Subcutaneous abdominal adipose tissue (tissue), 5 donors: ENCODE measurements around the gene DNAJB8.

ENCODE experiments used
- H3K27ac ChIP-seq: one replicate; pipeline ENCODE4 v1.7.0; 2013; ENCODE audit warnings: low read depth, mild to moderate bottlenecking, inconsistent platforms, low read length, moderate library complexity
- H3K27me3 ChIP-seq, 5 donors: one replicate each; pipeline ENCODE4 v1.7.0; 2013; ENCODE audit warnings: low read length in 5 of 5, inconsistent platforms in 1 of 5; ENCODE audit not compliant: control insufficient read depth in 5 of 5, insufficient read depth in 4 of 5
- H3K36me3 ChIP-seq, 5 donors: one replicate each; pipeline ENCODE4 v1.7.0; 2013; ENCODE audit warnings: low read length in 5 of 5; ENCODE audit not compliant: control insufficient read depth in 5 of 5, insufficient read depth in 5 of 5
- H3K4me1 ChIP-seq, 5 donors: one replicate each; pipeline ENCODE4 v1.7.0; 2013; ENCODE audit warnings: low read length in 5 of 5, mild to moderate bottlenecking in 3 of 5, moderate library complexity in 1 of 5; ENCODE audit not compliant: control insufficient read depth in 5 of 5, insufficient read depth in 5 of 5
- H3K4me3 ChIP-seq, 5 donors: one replicate each; pipeline ENCODE4 v1.7.0; 2013; ENCODE audit warnings: low read length in 5 of 5, low read depth in 1 of 5
- H3K9ac ChIP-seq, 5 donors: one replicate each; pipeline ENCODE4 v1.7.0; 2013; ENCODE audit warnings: low read length in 5 of 5, mild to moderate bottlenecking in 4 of 5, moderate library complexity in 3 of 5
- H3K9me3 ChIP-seq, 5 donors: one replicate each; pipeline ENCODE4 v1.7.0; 2013; ENCODE audit warnings: low read length in 5 of 5; ENCODE audit not compliant: control insufficient read depth in 5 of 5
- donor health status: healthy.
- donor health status: healthy.
- donor health status: healthy.
- donor health status: healthy.
- donor health status: healthy.

The DNAJB8 gene

GRCh38 chr3:128459461-128459820 is 7.2 kb downstream of the DNAJB8 start:
- no peak overlapping the region for H3K4me3 ChIP-seq
- H3K27ac ChIP-seq: no peak overlapping the region
- H3K9me3 ChIP-seq: no peaks in the 10 kb centered on the region
- H3K9ac ChIP-seq: no peak overlapping the region
- peaks cover 5 to 36% (median 25%) of the 10 kb centered on the region in 5 donors for H3K27me3 ChIP-seq
- no peaks in the 10 kb centered on the region for H3K36me3 ChIP-seq
- H3K4me1 ChIP-seq: no peaks in the 10 kb centered on the region

- Histone ChIP-seq H3K9me3 (no peaks in the 10 kb centered on the region), H3K9ac (no peak overlapping the region), H3K4me3 (no peak overlapping the region), H3K4me1 (no peaks in the 10 kb centered on the region), H3K27me3 (peaks cover 5 to 39% (median 27%) of the 10 kb centered on the region in 5 donors), H3K27ac (no peak overlapping the region), H3K36me3 (no peaks in the 10 kb centered on the region)
Observed at GRCh38 chr3:128458746-128459460, 7.8 kb downstream of the DNAJB8 start.

DNA sequence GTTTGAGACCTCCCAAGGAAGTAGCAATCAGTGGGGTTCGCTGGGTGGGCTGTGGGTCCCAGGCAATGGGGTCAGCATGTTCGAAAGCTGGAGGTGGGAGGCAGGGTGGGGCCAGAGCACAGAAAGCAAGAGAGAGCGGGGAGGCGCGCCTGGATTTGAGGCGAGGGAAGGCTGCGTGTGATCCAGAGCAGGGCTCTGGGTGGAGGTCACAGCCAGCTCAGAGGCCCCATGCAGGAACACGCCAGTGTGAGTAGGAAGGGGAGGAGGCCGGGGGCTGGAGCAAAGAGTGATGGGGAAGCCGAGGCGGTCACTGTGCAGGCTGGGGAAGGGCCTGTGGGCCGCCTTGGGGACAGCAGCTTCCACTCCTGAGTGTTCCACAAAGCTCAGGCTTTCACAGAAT is 8.8 kb downstream of the DNAJB8 start:
- H3K9ac ChIP-seq: no peak overlapping the region
- no peak overlapping the region for H3K4me3 ChIP-seq
- peaks cover 5 to 42% (median 27%) of the 10 kb centered on the region in 5 donors for H3K27me3 ChIP-seq
- H3K36me3 ChIP-seq: no peaks in the 10 kb centered on the region
- no peaks in the 10 kb centered on the region for H3K4me1 ChIP-seq
- H3K9me3 ChIP-seq: no peaks in the 10 kb centered on the region
- H3K27ac ChIP-seq: no peak overlapping the region

GRCh38 chr3:128456776-128457715 is 9.6 kb downstream of the DNAJB8 start:
- Histone ChIP-seq H3K27me3 (peaks cover 5 to 42% (median 30%) of the 10 kb centered on the region in 5 donors), H3K4me1 (no peaks in the 10 kb centered on the region), H3K4me3 (no peak overlapping the region), H3K27ac (no peak overlapping the region), H3K9me3 (no peaks in the 10 kb centered on the region), H3K9ac (no peak overlapping the region), H3K36me3 (no peaks in the 10 kb centered on the region)

DNA sequence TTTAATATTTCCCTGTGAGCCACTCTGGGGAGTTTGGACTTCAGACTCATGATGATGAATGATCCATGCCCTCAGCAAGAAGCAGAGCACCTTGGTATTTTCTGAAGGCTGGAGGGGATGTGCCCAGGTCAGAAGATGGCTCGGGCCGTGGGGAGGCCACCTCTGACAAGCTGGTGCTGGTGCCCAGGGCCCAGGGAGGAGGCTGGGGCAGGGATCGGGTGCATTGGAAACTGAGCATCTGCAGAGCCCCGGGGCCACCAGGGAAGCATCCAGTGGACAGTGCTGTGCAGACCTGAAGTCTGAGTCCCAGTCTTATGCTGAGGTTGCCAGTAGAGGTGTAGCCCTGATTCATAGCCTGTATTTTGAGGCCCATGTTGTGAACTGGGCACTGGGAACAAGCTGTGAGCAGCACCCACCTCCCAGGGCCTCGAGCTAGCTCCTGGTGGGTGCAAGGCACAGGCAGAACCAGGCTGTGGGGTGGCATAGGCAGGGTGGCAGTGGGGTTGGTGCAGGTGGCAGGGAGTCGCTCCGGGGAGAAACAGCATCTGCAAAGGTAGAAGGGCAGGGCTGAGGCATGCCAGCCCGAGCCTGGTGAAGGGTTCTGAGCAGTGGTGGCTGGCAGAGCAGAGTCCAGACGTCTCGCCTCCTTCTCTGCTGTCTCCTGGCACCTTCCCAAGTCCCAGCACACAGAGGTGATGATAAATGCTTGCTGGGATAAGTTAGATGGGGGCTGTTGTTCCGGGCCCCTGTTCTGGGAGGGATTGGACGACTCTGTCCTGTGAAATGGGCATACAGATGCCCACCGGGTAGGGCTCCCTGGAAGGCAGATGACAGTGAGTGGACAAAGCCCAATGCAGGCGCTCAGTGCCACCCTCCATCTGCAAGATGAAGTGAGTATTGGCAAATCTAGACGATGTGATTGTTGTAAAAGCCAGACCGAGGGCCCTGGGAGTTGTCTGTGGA is 10.6 kb downstream of the DNAJB8 start:
- no peak overlapping the region for H3K4me3 ChIP-seq
- no peak overlapping the region for H3K9ac ChIP-seq
- peaks cover 5 to 42% (median 30%) of the 10 kb centered on the region in 5 donors for H3K27me3 ChIP-seq
- no peaks in the 10 kb centered on the region for H3K4me1 ChIP-seq
- no peaks in the 10 kb centered on the region for H3K36me3 ChIP-seq
- H3K9me3 ChIP-seq: no peaks in the 10 kb centered on the region
- no peak overlapping the region for H3K27ac ChIP-seq

- Histone ChIP-seq H3K4me3 (no peak overlapping the region), H3K9me3 (no peaks in the 10 kb centered on the region), H3K9ac (no peak overlapping the region), H3K27me3 (peaks cover 5 to 42% (median 30%) of the 10 kb centered on the region in 5 donors), H3K36me3 (no peaks in the 10 kb centered on the region), H3K4me1 (no peaks in the 10 kb centered on the region), H3K27ac (no peak overlapping the region)
Observed at GRCh38 chr3:128455116-128455515, 11.6 kb downstream of the DNAJB8 start.

GRCh38 chr3:128454310-128454618 is 12.4 kb downstream of the DNAJB8 start:
- Histone ChIP-seq H3K27ac (no peak overlapping the region), H3K27me3 (peaks cover 5 to 39% (median 27%) of the 10 kb centered on the region in 5 donors)

DNA sequence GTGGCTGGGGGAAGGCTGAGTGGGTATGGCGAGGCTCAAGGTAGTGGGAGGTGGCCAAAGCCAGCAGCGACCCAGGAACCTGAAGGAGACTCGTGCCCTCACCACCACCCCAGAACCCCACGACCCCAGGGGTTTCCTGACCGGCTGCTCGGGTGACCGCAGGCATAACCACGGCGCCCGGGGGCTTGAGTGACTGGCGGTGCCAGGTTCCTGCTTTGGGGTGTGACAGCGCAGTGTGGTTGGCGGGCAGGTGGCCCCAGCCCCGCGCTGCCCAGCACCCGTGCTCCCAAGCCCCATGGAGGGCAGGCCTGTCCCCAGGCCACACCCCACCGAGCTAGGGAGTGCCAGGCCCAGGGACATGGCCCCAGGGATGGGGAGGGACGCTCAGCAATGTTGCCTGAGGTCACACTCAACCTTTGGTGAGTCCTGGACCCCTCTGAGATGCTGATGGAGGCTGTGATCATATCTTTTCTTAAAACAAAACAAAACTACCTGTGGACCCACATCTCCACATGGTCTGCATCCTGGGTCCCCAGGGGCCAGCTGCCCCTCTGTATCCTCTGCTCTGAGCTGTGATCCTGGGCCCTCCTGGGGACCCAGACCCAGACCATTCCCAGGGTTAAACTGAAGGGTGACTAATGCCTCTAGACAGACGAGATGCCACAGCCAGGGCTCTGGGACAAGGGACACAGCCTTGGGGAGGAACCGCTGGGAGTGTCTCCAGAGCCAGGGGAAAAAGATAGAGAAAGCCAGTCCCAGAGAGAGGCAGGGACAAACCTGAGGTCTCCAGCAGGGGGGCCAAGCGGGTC is 13.0 kb downstream of the DNAJB8 start:
- Histone ChIP-seq H3K4me1 (no peaks in the 10 kb centered on the region), H3K36me3 (no peaks in the 10 kb centered on the region), H3K9me3 (no peaks in the 10 kb centered on the region), H3K27ac (no peak overlapping the region), H3K4me3 (no peak overlapping the region), H3K9ac (no peak overlapping the region), H3K27me3 (peaks cover 5 to 35% (median 27%) of the 10 kb centered on the region in 5 donors)

More at GRCh38 chr3:128454310-128454618, 12.4 kb downstream of the DNAJB8 start:
- Histone ChIP-seq H3K9me3 (no peaks in the 10 kb centered on the region), H3K4me3 (no peak overlapping the region), H3K4me1 (no peaks in the 10 kb centered on the region), H3K9ac (no peak overlapping the region), H3K36me3 (no peaks in the 10 kb centered on the region)

- H3K4me1 ChIP-seq: no peaks in the 10 kb centered on the region
Observed at GRCh38 chr3:128452678-128453275, 13.9 kb downstream of the DNAJB8 start.

More at GRCh38 chr3:128452678-128453275, 13.9 kb downstream of the DNAJB8 start:
- Histone ChIP-seq H3K27ac (no peak overlapping the region), H3K4me3 (no peak overlapping the region), H3K9me3 (peaks cover 0 to under 1% (median 0%) of the 10 kb centered on the region in 5 donors), H3K9ac (no peak overlapping the region), H3K27me3 (peaks cover 5 to 30% (median 26%) of the 10 kb centered on the region in 5 donors), H3K36me3 (no peaks in the 10 kb centered on the region)
